ENCODE measurements around the gene AFDN.

AFDN gene

DNA sequence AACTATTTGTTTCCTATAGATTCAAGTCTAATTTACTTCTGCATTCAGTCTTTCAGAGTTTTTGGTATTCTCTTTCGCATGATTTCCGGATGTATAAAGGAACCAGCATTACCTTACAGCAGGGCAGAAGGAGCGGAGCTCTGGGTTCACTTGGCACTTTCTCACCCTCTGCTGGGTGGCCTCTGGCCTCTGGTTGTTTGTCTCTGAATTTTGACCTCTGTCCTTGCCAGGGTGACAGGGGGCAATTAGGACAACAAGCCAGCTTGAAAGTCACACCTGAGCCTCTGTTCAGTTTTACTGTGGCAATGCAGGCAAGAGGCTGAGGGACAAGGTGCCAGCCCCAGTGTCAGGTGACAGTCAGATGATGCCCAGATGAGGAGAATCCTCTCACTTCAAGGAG, 101.4 kb downstream of the AFDN start:
- no peak for DNase-seq

GRCh38 chr6:167930295-167930694, 103.6 kb downstream of the AFDN start:
- no peak for DNase-seq

DNA sequence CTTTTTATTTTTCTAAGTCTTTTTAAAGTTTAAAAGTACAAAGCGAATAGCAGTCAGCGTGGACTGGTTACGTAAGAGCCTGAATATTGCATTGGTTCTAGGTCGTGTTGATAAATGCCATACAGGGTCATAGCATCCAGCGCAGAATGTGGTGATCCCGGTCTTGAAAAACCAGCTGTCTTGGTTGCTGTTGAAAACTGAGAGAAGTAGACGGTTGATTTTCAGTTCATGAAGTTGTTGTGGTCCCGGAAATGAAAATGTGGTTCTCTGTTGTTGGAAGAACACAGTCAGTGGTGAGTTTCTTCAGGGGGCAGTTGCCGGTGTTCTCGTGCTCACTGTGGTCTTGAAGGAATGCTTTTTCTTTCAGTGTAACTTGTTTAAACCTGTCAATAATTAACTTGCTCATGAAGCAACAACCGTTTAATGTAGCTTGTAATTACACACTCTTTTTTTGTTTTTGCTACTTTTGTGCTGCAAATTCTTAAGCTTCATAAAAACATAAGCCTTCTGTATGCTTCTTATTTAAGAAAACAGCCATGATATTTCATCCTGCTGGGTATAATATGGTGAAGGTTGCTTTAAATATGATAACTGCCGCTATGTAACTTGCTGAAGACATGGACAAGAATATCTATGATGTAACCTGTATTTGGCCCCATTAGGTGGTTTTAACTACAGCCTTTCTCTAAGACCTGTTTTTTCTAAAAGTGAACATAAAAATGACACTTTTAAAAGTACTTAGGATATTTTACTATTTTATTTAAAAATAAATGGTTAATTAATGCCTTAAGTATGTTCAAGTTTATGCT, 106.0 kb downstream of the AFDN start:
- no peak for DNase-seq

GRCh38 chr6:167933290-167933689, 106.6 kb downstream of the AFDN start:
- no peak for DNase-seq

- DNase-seq, result no peak
Measured at GRCh38 chr6:167933847-167934246, 107.1 kb downstream of the AFDN start.

- no peak for DNase-seq
Measured at GRCh38 chr6:167934426-167934864, 107.7 kb downstream of the AFDN start.

- DNase-seq, result no peak
Measured at GRCh38 chr6:167936051-167936450, 109.3 kb downstream of the AFDN start.

DNA sequence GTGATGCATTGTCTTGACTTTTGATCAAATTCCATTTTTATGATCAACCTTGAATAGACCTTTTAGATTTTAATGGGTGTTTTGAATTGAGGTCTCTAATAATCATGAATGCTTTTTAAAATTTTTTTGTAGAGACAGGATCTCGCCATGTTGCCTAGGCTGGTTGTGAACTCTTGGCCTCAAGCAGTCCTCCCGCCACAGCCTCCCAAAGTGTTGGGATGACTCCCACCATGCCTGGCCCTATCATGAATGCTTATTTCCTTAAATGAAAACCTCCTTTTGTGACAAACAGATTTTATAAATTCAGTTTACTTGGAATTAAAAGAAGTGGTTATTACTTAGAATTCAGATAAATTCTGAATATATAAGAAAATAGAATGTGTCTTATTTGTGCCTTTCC, 110.6 kb downstream of the AFDN start:
- DNase-seq, result no peak

- DNase-seq, result no peak
Measured at GRCh38 chr6:167937948-167938911, 111.5 kb downstream of the AFDN start.

DNA sequence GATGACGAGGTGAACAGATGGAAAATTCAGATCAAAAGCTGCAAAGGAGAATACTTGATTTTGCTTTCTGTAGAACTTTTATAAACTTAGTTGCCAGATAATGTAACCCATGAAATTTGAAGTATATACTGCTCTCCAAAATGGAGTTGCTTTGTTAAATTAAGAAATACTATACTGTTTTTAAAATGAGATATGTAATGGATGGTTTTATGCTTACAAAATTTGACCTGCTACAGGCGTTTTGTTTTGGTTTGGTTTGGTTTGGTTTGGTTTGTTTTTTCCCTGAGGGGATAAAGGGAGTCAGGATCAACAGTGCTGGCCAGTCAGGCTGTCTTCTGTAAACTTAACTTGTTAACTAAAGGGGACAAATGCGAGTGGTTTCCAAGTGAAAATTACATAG, 115.1 kb downstream of the AFDN start:
- DNase-seq, result no peak

- DNase-seq, result no peak
Measured at GRCh38 chr6:167944130-167944529, 117.4 kb downstream of the AFDN start.

GRCh38 chr6:167946007-167946406, 119.3 kb downstream of the AFDN start:
- no peak for DNase-seq

DNA sequence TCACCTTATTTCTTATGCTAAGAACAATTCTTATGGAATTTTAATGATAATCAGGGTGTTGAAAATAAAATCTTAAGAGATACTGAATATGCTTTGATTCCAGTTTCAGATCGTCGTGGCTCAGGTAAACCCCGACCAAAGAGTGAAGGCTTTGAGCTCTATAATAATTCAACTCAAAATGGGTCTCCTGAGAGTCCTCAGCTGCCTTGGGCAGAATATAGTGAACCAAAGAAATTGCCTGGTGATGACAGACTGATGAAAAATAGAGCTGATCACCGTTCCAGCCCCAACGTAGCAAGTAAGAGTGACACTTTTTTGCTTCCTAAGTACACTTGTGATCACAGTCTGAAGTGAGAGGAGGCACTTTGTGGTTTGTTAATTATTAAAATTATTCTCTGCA, 119.9 kb downstream of the AFDN start:
- DNase-seq, result no peak

GRCh38 chr6:167947716-167948115, 121.0 kb downstream of the AFDN start:
- DNase-seq, result no peak

DNA sequence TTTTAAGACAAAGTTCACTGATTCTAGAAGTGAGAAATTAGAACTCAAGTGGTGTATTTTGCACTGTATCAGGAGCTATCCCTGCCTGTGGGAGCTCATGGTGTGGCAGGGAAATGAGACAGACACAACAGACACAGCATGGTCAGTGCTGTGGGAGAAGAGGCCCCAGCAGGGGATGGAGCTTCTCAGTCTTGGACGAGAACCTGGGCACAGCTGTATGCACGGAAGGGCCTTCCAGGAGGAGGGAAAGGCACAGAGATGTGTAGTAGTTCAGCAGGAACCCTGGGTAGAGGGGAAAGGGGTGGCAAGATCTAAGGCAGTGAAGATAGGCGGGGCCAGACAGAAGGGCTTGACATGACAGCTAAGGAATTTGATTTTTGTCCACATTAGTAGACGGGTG, 122.0 kb downstream of the AFDN start:
- no peak for DNase-seq

DNA sequence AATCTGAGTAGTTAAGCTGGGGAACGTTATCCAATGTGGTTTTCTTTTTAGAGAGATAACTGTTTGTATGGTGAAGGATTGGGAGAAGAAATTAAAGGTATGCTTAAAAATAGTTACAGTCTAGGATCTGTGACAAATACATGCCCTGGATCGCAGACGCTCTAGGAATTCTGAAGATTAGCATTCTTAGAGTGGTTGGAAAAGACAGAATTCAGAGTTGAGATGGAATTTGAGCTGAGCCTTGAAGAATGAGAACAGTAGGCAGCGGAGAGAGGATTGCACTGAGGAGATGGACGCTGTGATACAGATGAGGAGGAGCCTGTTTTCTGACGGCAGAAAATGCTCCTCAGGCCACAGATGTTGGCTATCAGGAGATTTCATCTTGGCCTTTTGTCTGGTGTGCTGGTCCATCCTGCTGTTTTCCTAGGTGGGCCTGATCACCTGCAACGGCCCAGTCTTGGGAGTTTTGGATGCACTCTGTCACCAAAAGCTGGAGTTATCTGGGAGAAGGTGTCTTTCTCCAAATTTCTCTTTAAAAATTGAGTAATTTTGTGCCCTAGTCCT, 122.5 kb downstream of the AFDN start:
- DNase-seq, result no peak

DNA sequence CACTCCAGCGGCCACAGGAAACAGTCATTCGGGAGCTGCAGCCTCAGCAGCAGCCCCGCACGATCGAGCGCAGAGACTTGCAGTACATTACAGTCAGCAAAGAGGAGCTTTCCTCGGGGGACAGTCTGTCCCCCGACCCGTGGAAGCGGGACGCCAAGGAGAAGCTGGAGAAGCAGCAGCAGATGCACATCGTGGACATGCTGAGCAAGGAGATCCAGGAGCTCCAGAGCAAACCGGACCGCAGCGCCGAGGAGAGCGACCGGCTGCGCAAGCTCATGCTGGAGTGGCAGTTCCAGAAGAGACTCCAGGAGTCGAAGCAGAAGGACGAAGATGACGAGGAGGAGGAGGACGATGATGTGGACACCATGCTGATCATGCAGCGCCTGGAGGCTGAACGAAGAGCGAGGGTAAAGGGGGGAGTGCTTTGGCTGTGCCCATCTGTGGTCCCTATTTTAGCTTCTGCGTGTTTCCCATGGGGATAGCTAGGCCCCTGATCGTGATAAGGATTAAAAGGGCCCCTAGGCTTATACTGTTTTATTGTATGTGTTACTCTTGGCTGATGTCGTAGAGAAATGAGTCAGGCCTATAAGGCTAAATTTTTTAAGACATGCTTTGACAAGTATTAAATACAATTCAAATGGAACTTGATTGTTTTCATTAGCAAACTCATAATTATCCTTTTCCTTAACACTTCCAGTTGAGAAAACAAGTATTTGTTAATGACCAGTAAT, 125.2 kb downstream of the AFDN start:
- no peak for DNase-seq

DNA sequence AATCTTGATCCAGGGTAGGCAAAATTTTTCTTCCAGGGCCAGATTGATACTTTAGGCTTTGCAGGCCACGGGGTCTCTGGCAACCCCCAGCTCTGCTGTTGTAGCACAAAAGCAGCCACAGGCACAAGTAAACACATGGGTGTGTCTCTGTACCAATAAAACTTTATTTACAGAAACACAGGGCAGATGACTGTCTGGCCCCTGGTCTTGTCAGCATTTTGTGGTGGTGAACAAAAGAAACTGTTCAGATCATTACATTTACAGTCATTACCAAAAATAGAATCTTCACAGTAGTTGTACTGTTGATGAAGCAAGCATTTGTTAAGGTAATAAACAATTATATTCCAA, 125.8 kb downstream of the AFDN start:
- DNase-seq, result no peak

- no peak for DNase-seq
Measured at GRCh38 chr6:167953551-167953950, 126.8 kb downstream of the AFDN start.

GRCh38 chr6:167954151-167954550, 127.4 kb downstream of the AFDN start:
- no peak for DNase-seq

- DNase-seq, result no peak
Measured at GRCh38 chr6:167956491-167956890, 129.8 kb downstream of the AFDN start.

GRCh38 chr6:167956983-167957492, 130.3 kb downstream of the AFDN start:
- DNase-seq, result no peak

DNA sequence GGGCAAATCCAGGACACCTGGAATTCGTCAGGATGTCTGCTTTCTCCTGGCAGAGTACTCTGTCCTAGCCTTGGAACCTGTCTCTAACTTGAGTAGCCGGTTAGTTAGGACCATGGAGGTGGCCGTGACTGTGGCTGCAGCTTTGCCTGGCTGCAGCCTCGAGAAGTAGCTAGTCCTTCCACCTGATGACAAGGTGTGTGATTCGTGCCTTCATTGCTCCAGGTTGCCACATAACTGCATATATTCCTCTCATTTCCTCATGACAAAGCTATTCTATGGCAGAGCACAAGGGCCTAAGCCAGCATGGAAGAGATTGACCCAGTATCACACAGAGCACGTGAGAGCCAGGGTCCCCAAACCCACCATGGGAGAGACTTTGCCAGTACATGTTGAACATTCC, 130.9 kb downstream of the AFDN start:
- no peak for DNase-seq

Data from NCI-H1092 treated with DMSO at 0.1 percent for 48 hours (cell line).